ENCODE data around the gene FOXA2. TPM values are rescaled to one million over a fixed set of nuclear protein-coding genes. Genes with fewer than 3 reads are reported as not detected.

FOXA2 gene
- polyA plus RNA-seq, 1 experiment, result not detected

- no peak overlapping the region for H3K4me3 ChIP-seq (ENCODE audit: low read depth, low read length)
- no peak for DNase-seq (ENCODE audit: low read depth, low spot score)
- no peak overlapping the region for H3K27ac ChIP-seq (ENCODE audit: low read depth, low read length)
- no peaks in the 10 kb centered on the region for H3K27me3 ChIP-seq (ENCODE audit: control insufficient read depth, insufficient read depth, low read length)
- ChIA-PET CTCF (no interaction called here), POLR2A (no interaction called here)
- TF ChIP-seq CTCF (IDR thresholded peaks at IDR 0.05; ENCODE audit: low read depth, low read length), result no peak
- no peaks in the 10 kb centered on the region for H3K9me3 ChIP-seq (ENCODE audit: control insufficient read depth, insufficient read depth, low read length)
These were observed 32.2 kb upstream of the FOXA2 start for GRCh38 chr20:22616551-22616950.

- ChIA-PET POLR2A (no interaction called here), CTCF (no interaction called here)
- DNase-seq (ENCODE audit: low read depth, low spot score), result no peak
- no peaks in the 10 kb centered on the region for H3K27me3 ChIP-seq (ENCODE audit: control insufficient read depth, insufficient read depth, low read length)
- H3K4me3 ChIP-seq (ENCODE audit: low read depth, low read length), result no peak overlapping the region
- H3K27ac ChIP-seq (ENCODE audit: low read depth, low read length), result no peak overlapping the region
- H3K9me3 ChIP-seq (ENCODE audit: control insufficient read depth, insufficient read depth, low read length), result no peaks in the 10 kb centered on the region
- no peak for TF ChIP-seq CTCF (IDR thresholded peaks at IDR 0.05; ENCODE audit: low read depth, low read length)
These were observed 31.1 kb upstream of the FOXA2 start for GRCh38 chr20:22615425-22615824.

- TF ChIP-seq CTCF (IDR thresholded peaks at IDR 0.05; ENCODE audit: low read depth, low read length), result no peak
- DNase-seq (ENCODE audit: low read depth, low spot score), result no peak
- H3K27me3 ChIP-seq (ENCODE audit: control insufficient read depth, insufficient read depth, low read length), result no peaks in the 10 kb centered on the region
These were observed 27.3 kb upstream of the FOXA2 start for GRCh38 chr20:22611636-22612035.

GRCh38 chr20:22607695-22608094 lies 23.3 kb upstream of the FOXA2 start:
- Histone ChIP-seq H3K4me3 (ENCODE audit: low read depth, low read length) (no peak overlapping the region), H3K9me3 (ENCODE audit: control insufficient read depth, insufficient read depth, low read length) (no peaks in the 10 kb centered on the region), H3K27me3 (ENCODE audit: control insufficient read depth, insufficient read depth, low read length) (no peaks in the 10 kb centered on the region), H3K27ac (ENCODE audit: low read depth, low read length) (no peak overlapping the region)
- TF ChIP-seq CTCF (IDR thresholded peaks at IDR 0.05; ENCODE audit: low read depth, low read length), result no peak
- POLR2A ChIA-PET, result no interaction called here
- DNase-seq (ENCODE audit: low read depth, low spot score), result no peak
- CTCF ChIA-PET, result no interaction called here

More at GRCh38 chr20:22611636-22612035, 27.3 kb upstream of the FOXA2 start:
- Histone ChIP-seq H3K9me3 (ENCODE audit: control insufficient read depth, insufficient read depth, low read length) (no peaks in the 10 kb centered on the region), H3K27ac (ENCODE audit: low read depth, low read length) (no peak overlapping the region), H3K4me3 (ENCODE audit: low read depth, low read length) (no peak overlapping the region)
- ChIA-PET CTCF (no interaction called here), POLR2A (no interaction called here)

GRCh38 chr20:22604815-22605214 lies 20.4 kb upstream of the FOXA2 start:
- ChIA-PET POLR2A (no interaction called here), CTCF (no interaction called here)
- DNase-seq (ENCODE audit: low read depth, low spot score), result no peak
- Histone ChIP-seq H3K4me3 (ENCODE audit: low read depth, low read length) (no peak overlapping the region), H3K9me3 (ENCODE audit: control insufficient read depth, insufficient read depth, low read length) (no peaks in the 10 kb centered on the region), H3K27ac (ENCODE audit: low read depth, low read length) (no peak overlapping the region), H3K27me3 (ENCODE audit: control insufficient read depth, insufficient read depth, low read length) (no peaks in the 10 kb centered on the region)
- no peak for TF ChIP-seq CTCF (IDR thresholded peaks at IDR 0.05; ENCODE audit: low read depth, low read length)

Data from AG04450 (cell line).